ENCODE results near the gene ITGB6. TPM values are rescaled to one million over a fixed set of nuclear protein-coding genes. Genes with fewer than 3 reads are reported as not detected.

Gene ITGB6
- total and polyA plus RNA-seq, 2 donors (not counting 3 experiments of a cell fraction or from before 2014, with no cell fraction given), result 0.03 TPM; not detected in 1

DNA sequence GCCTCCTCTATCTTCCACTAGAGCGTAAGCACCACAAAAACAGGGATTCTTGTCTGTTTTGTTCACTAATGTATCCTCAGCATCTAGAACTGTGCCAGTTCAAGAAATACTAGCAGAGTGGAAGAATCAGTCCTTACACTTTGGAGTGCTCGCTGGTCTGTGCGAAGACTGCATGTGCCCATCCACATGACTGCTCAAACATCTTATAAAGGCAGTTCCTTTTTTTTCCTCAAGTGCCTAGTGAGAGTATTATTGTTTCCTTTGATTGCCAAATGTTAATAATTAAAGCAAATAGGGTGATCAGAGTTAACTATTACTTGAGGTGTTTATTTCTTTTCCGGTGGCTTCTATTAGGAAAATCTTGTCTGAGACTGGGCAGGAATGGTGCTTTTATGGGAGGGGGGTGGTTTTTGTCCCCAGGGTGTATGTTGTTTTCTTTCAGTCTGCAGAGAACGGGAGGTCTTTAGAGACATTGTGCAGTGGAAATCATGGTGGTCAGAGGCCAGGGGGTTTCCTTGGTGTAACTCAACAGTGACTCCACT, 45.6 kb upstream of the ITGB6 start:
- DNase-seq (ENCODE audit: low read depth, low spot score), result no peak
- intact Hi-C loops (cut with micrococcal nuclease) (loop anchor here (10.0 kb wide), 1 partner anchor 131 kb away; no protein-coding TSS in a partner anchor), dilution Hi-C loops (cut with MboI; ENCODE audit: extremely low pct_ligation_motif_present, low sequenced_read_pairs) (no loop called here)
- no peak overlapping the region for H3K9ac ChIP-seq (replicated peaks; ENCODE audit: extremely low read depth, insufficient read depth, low read length)
- H4K20me1 ChIP-seq (replicated peaks; ENCODE audit: control insufficient read depth, extremely low read depth, insufficient read depth, low read length), result no peaks in the 10 kb centered on the region
- POLR2A ChIA-PET, result no interaction called here
- no peak overlapping the region for H3K27ac ChIP-seq (ENCODE audit: insufficient read depth, low read depth, low read length)
- no peaks in the 10 kb centered on the region for H3K36me3 ChIP-seq (ENCODE audit: control insufficient read depth in 2 of 2, extremely low read depth in 1 of 2, insufficient read depth in 2 of 2, low read length in 2 of 2)
- BruUV-seq (replicated peaks), result no TSS peak
- no peak overlapping the region for H2AFZ ChIP-seq (ENCODE audit: low read depth, low read length)
- no peak overlapping the region for H3K4me2 ChIP-seq (ENCODE audit: insufficient read depth, low read length)
- no peak overlapping the region for H3K4me3 ChIP-seq (replicated peaks in 1 of 3; ENCODE audit: insufficient read depth in 1 of 3, low read depth in 1 of 3, low read length in 3 of 3)
- H3K79me2 ChIP-seq (ENCODE audit: control insufficient read depth, insufficient read depth, low read length), result no peaks in the 10 kb centered on the region
- no peaks in the 10 kb centered on the region for H3K27me3 ChIP-seq (ENCODE audit: control insufficient read depth in 2 of 2, insufficient read depth in 2 of 2, low read length in 2 of 2)
- TF ChIP-seq MYC (IDR thresholded peaks at IDR 0.05; ENCODE audit: low read depth, low read length) (no peak), EZH2 (IDR thresholded peaks at IDR 0.05; ENCODE audit: borderline replicate concordance, low read depth, low read length, severe bottlenecking) (no peak), GATA2 (IDR thresholded peaks at IDR 0.05; ENCODE audit: insufficient read depth, insufficient read length, low read depth, low read length) (no peak), JUN (IDR thresholded peaks at IDR 0.05; ENCODE audit: borderline replicate concordance, insufficient read depth, insufficient read length, low read depth) (no peak), POLR2AphosphoS5 (IDR thresholded peaks at IDR 0.05; ENCODE audit: insufficient read depth, low read depth, low read length) (no peak), CTCF (IDR thresholded peaks at IDR 0.05; ENCODE audit: extremely low read depth in 1 of 2, insufficient read depth in 1 of 2, low read depth in 1 of 2, low read length in 2 of 2) (no peak), FOS (IDR thresholded peaks at IDR 0.05; ENCODE audit: borderline replicate concordance, insufficient read depth, low read length) (no peak)
- CTCF ChIA-PET, result interaction anchor here (1.1 kb wide), 1 partner anchor 24 kb away, joined by 5 read pairs; no protein-coding TSS in a partner anchor
- no peaks in the 10 kb centered on the region for H3K9me3 ChIP-seq (replicated peaks; ENCODE audit: control insufficient read depth, insufficient read depth, low read length)
- no peaks in the 10 kb centered on the region for H3K9me1 ChIP-seq (replicated peaks; ENCODE audit: control insufficient read depth, extremely low read depth, insufficient read depth, low read length)
- H3K4me1 ChIP-seq (ENCODE audit: control insufficient read depth, extremely low read depth, insufficient read depth, low read length), result peaks cover 31% of the 10 kb centered on the region
- FAIRE-seq, result no peak
